Keratinocyte (primary cell): ENCODE measurements around the gene SCAF4. TPM values are rescaled to one million over a fixed set of nuclear protein-coding genes. Genes with fewer than 3 reads are reported as not detected.

Source experiments
- DNase-seq: peaks from one replicate; pipeline ENCODE4 v3.0.0-alpha.2; 2011; ENCODE audit warnings: low read depth, missing footprints, low spot score
- FAIRE-seq: peaks from 2 replicates; lab custom pipeline; 2011; peaks lifted over from hg19 to GRCh38; lab: Jason Lieb, UNC
- H2AFZ ChIP-seq: 2 replicates; pipeline ENCODE4 v1.6.0; 2012; ENCODE audit warnings: low read length, control low read depth, inconsistent platforms; ENCODE audit not compliant: control insufficient read depth
- H3K27ac ChIP-seq: 2 replicates; pipeline ENCODE4 v1.5.1; 2011; ENCODE audit warnings: low read length; ENCODE audit not compliant: control insufficient read depth, insufficient read depth
- H3K27me3 ChIP-seq: 3 replicates; pipeline ENCODE4 v1.6.0; 2011; ENCODE audit warnings: low read length; ENCODE audit not compliant: control insufficient read depth, insufficient read depth; ENCODE audit errors: extremely low read depth
- H3K36me3 ChIP-seq, 2 experiments: 2 replicates in 1 of 2; 3 replicates in 1 of 2; pipeline ENCODE4 v1.5.1; 2011; ENCODE audit warnings: low read length in 2 of 2, mild to moderate bottlenecking in 1 of 2; ENCODE audit not compliant: control insufficient read depth in 2 of 2, insufficient read depth in 2 of 2; ENCODE audit errors: extremely low read depth in 1 of 2
- H3K4me1 ChIP-seq: 3 replicates; pipeline ENCODE4 v1.5.1; 2011; ENCODE audit warnings: low read length; ENCODE audit not compliant: control insufficient read depth, insufficient read depth; ENCODE audit errors: extremely low read depth
- H3K4me2 ChIP-seq: 3 replicates; pipeline ENCODE4 v1.6.0; 2011; ENCODE audit warnings: low read depth, low read length; ENCODE audit not compliant: control insufficient read depth, insufficient read depth; ENCODE audit errors: extremely low read depth
- H3K4me3 ChIP-seq, 3 experiments: fragments of 200-600 bp in 1 of 3; sonication (generic) in 1 of 3; 2 replicates in 2 of 3; 3 replicates in 1 of 3; pipeline ENCODE4 v1.5.1; 2011 to 2016; ENCODE audit warnings: low read length in 3 of 3, mild to moderate bottlenecking in 3 of 3, control low read depth in 2 of 3, inconsistent platforms in 1 of 3, low read depth in 1 of 3, mixed read lengths in 1 of 3, mixed run types in 1 of 3, moderate library complexity in 1 of 3; ENCODE audit not compliant: control insufficient read depth in 2 of 3, insufficient read depth in 2 of 3; ENCODE audit errors: extremely low read depth in 1 of 3
- H3K79me2 ChIP-seq: 2 replicates; pipeline ENCODE4 v1.6.0; 2012; ENCODE audit warnings: low read length; ENCODE audit not compliant: control insufficient read depth, insufficient read depth
- H3K9ac ChIP-seq: 3 replicates; pipeline ENCODE4 v1.6.0; 2011; ENCODE audit warnings: low read length; ENCODE audit not compliant: control insufficient read depth, insufficient read depth; ENCODE audit errors: extremely low read depth
- H3K9me1 ChIP-seq: 3 replicates; pipeline ENCODE4 v1.6.0; 2011; ENCODE audit warnings: low read length; ENCODE audit not compliant: control insufficient read depth, insufficient read depth; ENCODE audit errors: extremely low read depth
- H3K9me3 ChIP-seq: 2 replicates; pipeline ENCODE4 v1.5.1; 2012; ENCODE audit warnings: low read depth, low read length; ENCODE audit not compliant: control insufficient read depth
- H4K20me1 ChIP-seq: 3 replicates; pipeline ENCODE4 v1.6.0; 2011; ENCODE audit warnings: low read length; ENCODE audit not compliant: control insufficient read depth, insufficient read depth; ENCODE audit errors: extremely low read depth
- EZH2 ChIP-seq: IDR thresholded peaks from one replicate; pipeline ENCODE4 v1.6.1; 2012; ENCODE audit warnings: inconsistent platforms, mild to moderate bottlenecking, low read length, moderate library complexity
- dilution Hi-C: fragments of 300-500 bp; cut with MboI; formaldehyde crosslinking; loops from one replicate; pipeline ENCODE4 v1.7.0; 2020; ENCODE audit warnings: low sequenced_read_pairs; ENCODE audit not compliant: extremely low pct_ligation_motif_present
- polyA plus RNA-seq, 5 experiments: library from polyadenylated mRNA; depleted of rRNA in 3 of 5; stranded (reverse) in 3 of 5; stranded (forward) in 1 of 5; unstranded in 1 of 5; fragments of >200 nt; gene quantifications; 1 replicate in 1 of 5; 2 replicates in 3 of 5; 3 replicates in 1 of 5; pipeline versions ENCODE4 v1.2.1 to v1.2.3, GENCODE V29; 2011 to 2012; ENCODE audit warnings: missing spikeins in 2 of 5, low read depth in 1 of 5, low replicate concordance in 1 of 5
- TF ChIP-seq, protein P1 (sequence below), 3 experiments: IDR thresholded peaks in 1 of 3; conservative IDR thresholded peaks in 1 of 3; optimal IDR thresholded peaks in 1 of 3; 2 replicates in 2 of 3; 3 replicates in 1 of 3; pipeline versions ENCODE3 to v1.5.1; 2011; ENCODE audit warnings: low read length in 3 of 3, mild to moderate bottlenecking in 3 of 3, moderate library complexity in 2 of 3, control low read depth in 1 of 3, inconsistent platforms in 1 of 3; ENCODE audit not compliant: insufficient read depth in 2 of 3; ENCODE audit errors: extremely low read depth in 1 of 3

Gene SCAF4
- polyA plus RNA-seq, 1 donor (not counting 4 experiments of a cell fraction or from before 2014, with no cell fraction given), result 7.5 TPM

DNA sequence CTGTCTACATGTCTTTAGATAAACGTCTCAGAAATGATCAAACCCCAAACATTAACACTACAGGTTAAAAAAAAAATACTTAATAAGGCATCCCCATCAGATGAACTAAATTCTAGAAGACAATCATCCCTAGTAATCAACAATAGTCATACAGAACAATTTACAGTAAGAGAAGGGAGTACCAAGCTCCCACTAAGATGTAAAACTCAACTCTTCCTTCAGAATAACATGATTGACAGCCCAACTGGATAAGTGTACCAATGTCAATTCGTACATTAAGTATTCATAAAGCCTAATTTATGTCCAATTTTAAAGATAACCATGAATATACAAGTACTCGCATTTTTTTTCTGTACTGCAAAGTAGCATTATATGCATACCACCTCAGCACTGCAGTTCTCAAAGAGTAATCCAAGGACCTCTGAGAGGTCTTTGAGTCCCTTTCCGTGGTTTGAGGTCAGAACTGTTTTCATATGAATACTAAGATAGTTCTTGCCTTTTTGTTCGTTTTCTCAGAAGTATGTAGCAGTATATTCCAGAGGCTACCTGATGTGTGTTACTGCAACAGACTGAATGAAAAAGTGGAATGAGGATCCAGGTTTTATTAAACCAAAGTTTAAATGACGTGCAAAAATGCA lies 6.6 kb downstream of the SCAF4 start:
- H3K4me2 ChIP-seq, result no peak overlapping the region
- no peak overlapping the region for H3K4me3 ChIP-seq
- peaks cover 15% of the 10 kb centered on the region for H3K4me1 ChIP-seq
- no peak overlapping the region for H3K9ac ChIP-seq
- TF ChIP-seq, protein P1, sequence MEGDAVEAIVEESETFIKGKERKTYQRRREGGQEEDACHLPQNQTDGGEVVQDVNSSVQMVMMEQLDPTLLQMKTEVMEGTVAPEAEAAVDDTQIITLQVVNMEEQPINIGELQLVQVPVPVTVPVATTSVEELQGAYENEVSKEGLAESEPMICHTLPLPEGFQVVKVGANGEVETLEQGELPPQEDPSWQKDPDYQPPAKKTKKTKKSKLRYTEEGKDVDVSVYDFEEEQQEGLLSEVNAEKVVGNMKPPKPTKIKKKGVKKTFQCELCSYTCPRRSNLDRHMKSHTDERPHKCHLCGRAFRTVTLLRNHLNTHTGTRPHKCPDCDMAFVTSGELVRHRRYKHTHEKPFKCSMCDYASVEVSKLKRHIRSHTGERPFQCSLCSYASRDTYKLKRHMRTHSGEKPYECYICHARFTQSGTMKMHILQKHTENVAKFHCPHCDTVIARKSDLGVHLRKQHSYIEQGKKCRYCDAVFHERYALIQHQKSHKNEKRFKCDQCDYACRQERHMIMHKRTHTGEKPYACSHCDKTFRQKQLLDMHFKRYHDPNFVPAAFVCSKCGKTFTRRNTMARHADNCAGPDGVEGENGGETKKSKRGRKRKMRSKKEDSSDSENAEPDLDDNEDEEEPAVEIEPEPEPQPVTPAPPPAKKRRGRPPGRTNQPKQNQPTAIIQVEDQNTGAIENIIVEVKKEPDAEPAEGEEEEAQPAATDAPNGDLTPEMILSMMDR (optimal IDR thresholded peaks at IDR 0.05 in 1 of 3, IDR thresholded peaks at IDR 0.05 in 1 of 3, conservative IDR thresholded peaks at IDR 0.05 in 1 of 3; ENCODE audit: extremely low read depth in 1 of 3, insufficient read depth in 2 of 3, low read length in 3 of 3), result no peak
- TF ChIP-seq EZH2, result no peak
- H2AFZ ChIP-seq, result no peak overlapping the region
- dilution Hi-C loops, result no loop called here
- peaks cover 2% of the 10 kb centered on the region for H3K9me1 ChIP-seq
- H3K9me3 ChIP-seq, result no peaks in the 10 kb centered on the region
- H3K27me3 ChIP-seq, result no peaks in the 10 kb centered on the region
- FAIRE-seq (no peak), DNase-seq (no peak)
- H4K20me1 ChIP-seq, result peaks cover 26% of the 10 kb centered on the region
- H3K36me3 ChIP-seq, result no peaks in the 10 kb centered on the region
- no peak overlapping the region for H3K27ac ChIP-seq
- peaks cover 97% of the 10 kb centered on the region for H3K79me2 ChIP-seq

DNA sequence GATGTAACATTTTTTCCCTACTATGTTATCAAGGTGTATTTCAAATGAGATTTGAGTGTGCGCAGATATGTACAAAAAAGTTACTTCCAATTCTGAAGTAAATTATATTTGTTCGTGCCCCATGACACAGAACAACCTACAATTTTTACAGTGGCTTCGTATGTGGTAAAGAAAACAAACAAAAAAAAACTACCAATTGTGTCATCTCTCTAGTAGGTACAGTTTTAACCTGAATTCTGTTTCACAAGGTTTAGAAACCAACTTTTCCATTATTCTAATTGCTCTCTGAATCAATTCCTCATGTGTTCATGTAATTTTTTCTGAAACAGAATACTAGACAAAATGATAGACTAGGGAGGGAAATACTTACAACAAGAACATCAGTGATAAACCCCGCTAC lies 7.4 kb downstream of the SCAF4 start:
- dilution Hi-C loops, result no loop called here
- TF ChIP-seq EZH2, result no peak
- TF ChIP-seq, protein P1 (optimal IDR thresholded peaks at IDR 0.05 in 1 of 3, IDR thresholded peaks at IDR 0.05 in 1 of 3, conservative IDR thresholded peaks at IDR 0.05 in 1 of 3; ENCODE audit: extremely low read depth in 1 of 3, insufficient read depth in 2 of 3, low read length in 3 of 3), result no peak
- no peak overlapping the region for H2AFZ ChIP-seq
- peaks cover 23% of the 10 kb centered on the region for H4K20me1 ChIP-seq
- no peak overlapping the region for H3K4me3 ChIP-seq
- H3K9me1 ChIP-seq, result peaks cover 2% of the 10 kb centered on the region
- peaks cover 97% of the 10 kb centered on the region for H3K79me2 ChIP-seq
- H3K27me3 ChIP-seq, result no peaks in the 10 kb centered on the region
- H3K27ac ChIP-seq, result no peak overlapping the region
- H3K4me1 ChIP-seq, result peaks cover 8% of the 10 kb centered on the region
- no peak overlapping the region for H3K4me2 ChIP-seq
- no peak overlapping the region for H3K9ac ChIP-seq
- H3K36me3 ChIP-seq, result no peaks in the 10 kb centered on the region
- no peaks in the 10 kb centered on the region for H3K9me3 ChIP-seq
- FAIRE-seq (no peak), DNase-seq (no peak)
